SK-N-SH (cell line): ENCODE measurements around the gene GRM7.

Source experiments
- CTCF ChIP-seq: fragments of 200-600 bp; sonication (generic); IDR thresholded peaks from 2 replicates; pipeline ENCODE4 v1.6.1; 2017; ENCODE audit warnings: antibody characterized with exemption, mild to moderate bottlenecking, moderate library complexity
- FOXJ3 ChIP-seq: sonication (generic); formaldehyde crosslinking; IDR thresholded peaks from 2 replicates; pipeline ENCODE4 v1.5.1; 2020; ENCODE audit warnings: mild to moderate bottlenecking, missing genetic modification reagents
- JUND ChIP-seq: IDR thresholded peaks from 2 replicates; pipeline ENCODE4 v1.4.0; 2012
- MXI1 ChIP-seq: IDR thresholded peaks from 2 replicates; pipeline ENCODE4 v1.6.1; 2012; ENCODE audit warnings: mild to moderate bottlenecking, low read depth, low read length, improper control_type of control experiment
- POLR2AphosphoS5 ChIP-seq: IDR thresholded peaks from 2 replicates; pipeline ENCODE4 v1.6.1; 2012; ENCODE audit warnings: low read depth, low read length
- RAD21 ChIP-seq: IDR thresholded peaks from 2 replicates; pipeline ENCODE4 v1.6.1; 2012; ENCODE audit warnings: mild to moderate bottlenecking, low read length
- RCOR1 ChIP-seq: fragments of 150-350 bp; IDR thresholded peaks from 2 replicates; pipeline ENCODE4 v1.6.1; 2017; ENCODE audit warnings: antibody characterized with exemption, low read length
- RXRA ChIP-seq: IDR thresholded peaks from 2 replicates; pipeline ENCODE4 v1.4.0; 2012; ENCODE audit warnings: low read depth, mild to moderate bottlenecking, borderline replicate concordance
- USF1 ChIP-seq: IDR thresholded peaks from 2 replicates; pipeline ENCODE4 v1.4.0; 2012; ENCODE audit warnings: low read depth, borderline replicate concordance

- TF ChIP-seq CTCF = no peak
- TF ChIP-seq MXI1 = no peak
- no peak for TF ChIP-seq POLR2AphosphoS5
- no peak for TF ChIP-seq RCOR1
- no peak for TF ChIP-seq FOXJ3 (CRISPR knock-in tag)
- TF ChIP-seq RXRA = no peak
- TF ChIP-seq RAD21 = no peak; the same call in 1 of the 2 replicates
- no peak for TF ChIP-seq JUND
- TF ChIP-seq USF1 = no peak
Observed at GRCh38 chr3:7368597-7368996, 507.7 kb downstream of the GRM7 start.
